IPS-18a (cell line): ENCODE data around the gene VKORC1.
"Not testable (repeated sequence)": the region's sequence is repeated elsewhere in the genome, so short reads cannot be mapped to it uniquely, and the experiment has no call there.

Source experiments
- H3K27ac ChIP-seq: one replicate; pipeline ENCODE4 v1.5.1; 2013; ENCODE audit warnings: low read length
- H3K27me3 ChIP-seq: one replicate; pipeline ENCODE4 v1.6.1; 2013; ENCODE audit warnings: mild to moderate bottlenecking, low read length; ENCODE audit not compliant: control insufficient read depth, insufficient read depth
- H3K36me3 ChIP-seq: one replicate; pipeline ENCODE4 v1.6.1; 2013; ENCODE audit warnings: low read depth, low read length; ENCODE audit not compliant: control insufficient read depth
- H3K4me1 ChIP-seq: one replicate; pipeline ENCODE4 v1.6.1; 2013; ENCODE audit warnings: low read depth, low read length; ENCODE audit not compliant: control insufficient read depth
- H3K4me3 ChIP-seq: one replicate; pipeline ENCODE4 v1.5.1; 2013; ENCODE audit warnings: low read length
- H3K9ac ChIP-seq: one replicate; pipeline ENCODE4 v1.6.1; 2013; ENCODE audit warnings: mild to moderate bottlenecking, low read length, moderate library complexity
- H3K9me3 ChIP-seq: one replicate; pipeline ENCODE4 v1.6.1; 2013; ENCODE audit warnings: low read depth, low read length; ENCODE audit not compliant: control insufficient read depth

Gene VKORC1

GRCh38 chr16:31110106-31111034 is 15.8 kb upstream of the VKORC1 start:
- no peak overlapping the region for H3K9ac ChIP-seq
- no peaks in the 10 kb centered on the region for H3K4me1 ChIP-seq
- no peak overlapping the region for H3K4me3 ChIP-seq
- H3K27me3 ChIP-seq: no peaks in the 10 kb centered on the region
- no peak overlapping the region for H3K27ac ChIP-seq
- peaks cover 29% of the 10 kb centered on the region for H3K36me3 ChIP-seq
- no peaks in the 10 kb centered on the region for H3K9me3 ChIP-seq

GRCh38 chr16:31109622-31110021 is 15.0 kb upstream of the VKORC1 start:
- H3K4me3 ChIP-seq: no peak overlapping the region
- H3K27me3 ChIP-seq: no peaks in the 10 kb centered on the region
- no peaks in the 10 kb centered on the region for H3K9me3 ChIP-seq
- no peak overlapping the region for H3K27ac ChIP-seq
- peaks cover 29% of the 10 kb centered on the region for H3K36me3 ChIP-seq
- no peaks in the 10 kb centered on the region for H3K4me1 ChIP-seq
- H3K9ac ChIP-seq: no peak overlapping the region

- Histone ChIP-seq H3K4me3 (peak overlapping the region; percentile 76), H3K36me3 (peaks cover 29% of the 10 kb centered on the region), H3K27me3 (no peaks in the 10 kb centered on the region), H3K4me1 (no peaks in the 10 kb centered on the region), H3K9ac (peak overlapping the region; percentile 42), H3K27ac (no peak overlapping the region), H3K9me3 (no peaks in the 10 kb centered on the region)
Observed at GRCh38 chr16:31108794-31109558, 14.4 kb upstream of the VKORC1 start.

GRCh38 chr16:31108035-31108793 is 13.6 kb upstream of the VKORC1 start, which contains the start of gene BCKDK:
Gene BCKDK (plus strand): TSS chr16:31108386. CDS start chr16:31109224, 838 bp downstream.
- no peaks in the 10 kb centered on the region for H3K4me1 ChIP-seq
- peaks cover 29% of the 10 kb centered on the region for H3K36me3 ChIP-seq
- H3K9ac ChIP-seq: peak within 1 kb of the TSS; percentile 42
- H3K27ac ChIP-seq: no peak within 1 kb of the TSS
- no peaks in the 10 kb centered on the region for H3K27me3 ChIP-seq
- no peaks in the 10 kb centered on the region for H3K9me3 ChIP-seq
- peak within 1 kb of the TSS; percentile 76 for H3K4me3 ChIP-seq

- Histone ChIP-seq H3K4me1 (no peaks in the 10 kb centered on the region), H3K4me3 (peak overlapping the region; percentile 76), H3K27me3 (no peaks in the 10 kb centered on the region), H3K36me3 (peaks cover 26% of the 10 kb centered on the region), H3K9me3 (no peaks in the 10 kb centered on the region), H3K27ac (no peak overlapping the region), H3K9ac (no peak overlapping the region)
Observed at GRCh38 chr16:31107465-31107867, 12.9 kb upstream of the VKORC1 start.

- Histone ChIP-seq H3K9ac (no peak overlapping the region), H3K4me1 (no peaks in the 10 kb centered on the region), H3K9me3 (no peaks in the 10 kb centered on the region), H3K4me3 (no peak overlapping the region), H3K27me3 (no peaks in the 10 kb centered on the region), H3K36me3 (peaks cover 20% of the 10 kb centered on the region), H3K27ac (no peak overlapping the region)
Observed at GRCh38 chr16:31106509-31107464, 12.2 kb upstream of the VKORC1 start.

- Histone ChIP-seq H3K9ac (no peak overlapping the region), H3K4me1 (no peaks in the 10 kb centered on the region), H3K4me3 (no peak overlapping the region), H3K27me3 (no peaks in the 10 kb centered on the region), H3K36me3 (peaks cover 9% of the 10 kb centered on the region), H3K9me3 (no peaks in the 10 kb centered on the region), H3K27ac (no peak overlapping the region)
Observed at GRCh38 chr16:31105677-31106213, 11.1 kb upstream of the VKORC1 start.

GRCh38 chr16:31100876-31101641 is 6.5 kb upstream of the VKORC1 start:
- H3K27me3 ChIP-seq, H3K9ac ChIP-seq, H3K4me1 ChIP-seq, H3K36me3 ChIP-seq, H3K9me3 ChIP-seq, H3K27ac ChIP-seq, H3K4me3 ChIP-seq: not testable (repeated sequence)

- H3K27me3 ChIP-seq: no peaks in the 10 kb centered on the region
- H3K9me3 ChIP-seq: no peaks in the 10 kb centered on the region
- no peaks in the 10 kb centered on the region for H3K36me3 ChIP-seq
- H3K4me3 ChIP-seq: no peak overlapping the region
- no peak overlapping the region for H3K27ac ChIP-seq
- no peaks in the 10 kb centered on the region for H3K4me1 ChIP-seq
- H3K9ac ChIP-seq: no peak overlapping the region
Observed at GRCh38 chr16:31099860-31100638, 5.5 kb upstream of the VKORC1 start.
